HL-60 (cell line): ENCODE measurements around the gene TANGO2.

Experiments used
- DNase-seq, 2 experiments: peaks; one replicate each; pipeline ENCODE4 v3.0.0-alpha.2; 2010 to 2020; ENCODE audit warnings: low read depth in 1 of 2, low spot score in 1 of 2
- H3K27ac ChIP-seq: fragments of 250-450 bp; sonication (Bioruptor Pico); replicated peaks from 2 replicates; pipeline ENCODE4 v1.5.1; 2020; ENCODE audit warnings: mild to moderate bottlenecking, moderate library complexity
- H3K27me3 ChIP-seq: fragments of 250-450 bp; sonication (Bioruptor Pico); 2 replicates; pipeline ENCODE4 v1.5.1; 2021; ENCODE audit warnings: mild to moderate bottlenecking, moderate library complexity; ENCODE audit not compliant: insufficient read depth, poor library complexity, severe bottlenecking
- H3K4me3 ChIP-seq: replicated peaks from 2 replicates; pipeline ENCODE4 v1.5.1; 2011; ENCODE audit warnings: mild to moderate bottlenecking, control low read depth, low read length; ENCODE audit not compliant: insufficient read depth
- CTCF ChIP-seq: IDR thresholded peaks from one replicate; pipeline ENCODE4 v1.5.1; 2011; ENCODE audit warnings: low read length, control low read depth, inconsistent platforms; ENCODE audit not compliant: insufficient read depth
- GABPA ChIP-seq: IDR thresholded peaks from 2 replicates; pipeline ENCODE4 v1.6.1; 2012; ENCODE audit warnings: low read depth
- POLR2AphosphoS5 ChIP-seq: IDR thresholded peaks from 2 replicates; pipeline ENCODE4 v1.6.1; 2012; ENCODE audit warnings: low read depth
- SPI1 ChIP-seq: IDR thresholded peaks from 2 replicates; pipeline ENCODE4 v1.6.1; 2012; ENCODE audit warnings: low read depth, mild to moderate bottlenecking, borderline replicate concordance
- TF ChIP-seq, protein P1 (sequence below): IDR thresholded peaks from 2 replicates; pipeline ENCODE4 v1.6.1; 2012; ENCODE audit warnings: low read depth; ENCODE audit not compliant: insufficient replicate concordance

The TANGO2 gene

GRCh38 chr22:20105456-20106204, 84.7 kb downstream of the TANGO2 start:
- Histone ChIP-seq H3K27me3 (no peaks in the 10 kb centered on the region), H3K4me3 (no peak overlapping the region), H3K27ac (no peak overlapping the region)
- DNase-seq = no peak
- no peak for TF ChIP-seq SPI1
- TF ChIP-seq, protein P1, sequence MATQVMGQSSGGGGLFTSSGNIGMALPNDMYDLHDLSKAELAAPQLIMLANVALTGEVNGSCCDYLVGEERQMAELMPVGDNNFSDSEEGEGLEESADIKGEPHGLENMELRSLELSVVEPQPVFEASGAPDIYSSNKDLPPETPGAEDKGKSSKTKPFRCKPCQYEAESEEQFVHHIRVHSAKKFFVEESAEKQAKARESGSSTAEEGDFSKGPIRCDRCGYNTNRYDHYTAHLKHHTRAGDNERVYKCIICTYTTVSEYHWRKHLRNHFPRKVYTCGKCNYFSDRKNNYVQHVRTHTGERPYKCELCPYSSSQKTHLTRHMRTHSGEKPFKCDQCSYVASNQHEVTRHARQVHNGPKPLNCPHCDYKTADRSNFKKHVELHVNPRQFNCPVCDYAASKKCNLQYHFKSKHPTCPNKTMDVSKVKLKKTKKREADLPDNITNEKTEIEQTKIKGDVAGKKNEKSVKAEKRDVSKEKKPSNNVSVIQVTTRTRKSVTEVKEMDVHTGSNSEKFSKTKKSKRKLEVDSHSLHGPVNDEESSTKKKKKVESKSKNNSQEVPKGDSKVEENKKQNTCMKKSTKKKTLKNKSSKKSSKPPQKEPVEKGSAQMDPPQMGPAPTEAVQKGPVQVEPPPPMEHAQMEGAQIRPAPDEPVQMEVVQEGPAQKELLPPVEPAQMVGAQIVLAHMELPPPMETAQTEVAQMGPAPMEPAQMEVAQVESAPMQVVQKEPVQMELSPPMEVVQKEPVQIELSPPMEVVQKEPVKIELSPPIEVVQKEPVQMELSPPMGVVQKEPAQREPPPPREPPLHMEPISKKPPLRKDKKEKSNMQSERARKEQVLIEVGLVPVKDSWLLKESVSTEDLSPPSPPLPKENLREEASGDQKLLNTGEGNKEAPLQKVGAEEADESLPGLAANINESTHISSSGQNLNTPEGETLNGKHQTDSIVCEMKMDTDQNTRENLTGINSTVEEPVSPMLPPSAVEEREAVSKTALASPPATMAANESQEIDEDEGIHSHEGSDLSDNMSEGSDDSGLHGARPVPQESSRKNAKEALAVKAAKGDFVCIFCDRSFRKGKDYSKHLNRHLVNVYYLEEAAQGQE = no peak
- no peak for TF ChIP-seq GABPA
- TF ChIP-seq CTCF = no peak
- TF ChIP-seq POLR2AphosphoS5 = no peak

DNA sequence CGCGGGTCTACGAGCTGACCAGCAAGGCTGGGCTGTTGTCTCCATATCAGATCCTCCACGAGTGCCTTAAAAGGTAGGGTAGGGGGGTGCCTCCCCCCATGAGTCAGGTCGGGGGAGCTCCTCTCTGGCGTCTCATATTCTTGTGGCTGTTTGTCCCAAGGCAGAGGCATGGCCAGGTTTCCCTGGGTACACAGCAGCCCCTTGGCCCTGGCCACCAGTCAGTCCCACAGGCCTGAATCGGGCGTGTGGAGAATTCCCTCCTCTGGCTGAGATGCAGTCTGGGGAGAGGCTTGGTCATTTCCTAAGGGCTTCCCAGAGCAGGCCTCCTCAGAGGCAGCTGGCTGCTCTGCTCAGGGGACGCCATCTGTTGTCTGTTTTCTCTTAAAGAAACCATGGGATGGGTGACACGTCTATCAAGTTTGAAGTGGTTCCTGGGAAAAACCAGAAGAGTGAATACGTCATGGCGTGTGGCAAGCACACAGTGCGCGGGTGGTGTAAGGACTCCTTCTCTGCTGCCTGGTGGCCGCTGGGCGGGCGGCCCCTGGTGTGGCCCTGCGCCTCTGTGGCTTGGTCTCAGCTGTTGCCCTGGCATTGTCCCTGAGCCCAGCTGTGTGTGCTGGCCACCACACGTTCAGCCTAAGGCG, 85.4 kb downstream of the TANGO2 start:
- H3K4me3 ChIP-seq = no peak overlapping the region
- no peaks in the 10 kb centered on the region for H3K27me3 ChIP-seq
- no peak for DNase-seq
- no peak overlapping the region for H3K27ac ChIP-seq
- no peak for TF ChIP-seq POLR2AphosphoS5
- no peak for TF ChIP-seq CTCF
- no peak for TF ChIP-seq SPI1
- TF ChIP-seq, protein P1 = no peak
- TF ChIP-seq GABPA = no peak

- Histone ChIP-seq H3K27me3 (no peaks in the 10 kb centered on the region), H3K27ac (no peak overlapping the region), H3K4me3 (no peak overlapping the region)
- TF ChIP-seq SPI1 (no peak), POLR2AphosphoS5 (no peak), CTCF (no peak), GABPA (no peak)
- TF ChIP-seq, protein P1 = no peak
- DNase-seq = no peak
Measured at GRCh38 chr22:20106849-20107237, 85.9 kb downstream of the TANGO2 start.
